Inflammatory macrophage treated with lipopolysaccharide for 1 hour (primary cell): ENCODE data around the gene UNC93A.
"Not testable (repeated sequence)": the region's sequence is repeated elsewhere in the genome, so short reads cannot be mapped to it uniquely, and the experiment has no call there.

ENCODE experiments used
- DNase-seq, 2 donors: peaks; one replicate each; pipeline ENCODE4 v3.0.0-alpha.2; 2020 to 2022

UNC93A gene

DNA sequence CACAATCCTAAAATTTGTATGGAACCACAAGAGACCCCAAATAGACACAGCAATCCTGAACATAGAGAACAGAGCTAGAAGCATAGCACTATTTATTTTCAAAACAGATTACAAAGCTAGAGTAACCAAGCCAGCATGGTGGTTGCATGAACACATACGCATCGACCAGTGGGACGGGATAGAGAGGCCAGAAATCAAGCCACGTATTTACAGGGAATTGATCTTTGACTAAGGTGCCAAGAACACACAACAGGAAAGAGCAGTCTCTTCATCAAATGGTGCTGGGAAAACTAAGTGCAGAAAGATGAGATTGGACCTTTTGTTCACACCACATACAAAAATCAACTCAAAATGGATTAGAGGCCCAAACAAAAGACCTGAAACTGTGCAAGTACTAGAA lies 54.8 kb downstream of the UNC93A start:
- DNase-seq: no peak

DNA sequence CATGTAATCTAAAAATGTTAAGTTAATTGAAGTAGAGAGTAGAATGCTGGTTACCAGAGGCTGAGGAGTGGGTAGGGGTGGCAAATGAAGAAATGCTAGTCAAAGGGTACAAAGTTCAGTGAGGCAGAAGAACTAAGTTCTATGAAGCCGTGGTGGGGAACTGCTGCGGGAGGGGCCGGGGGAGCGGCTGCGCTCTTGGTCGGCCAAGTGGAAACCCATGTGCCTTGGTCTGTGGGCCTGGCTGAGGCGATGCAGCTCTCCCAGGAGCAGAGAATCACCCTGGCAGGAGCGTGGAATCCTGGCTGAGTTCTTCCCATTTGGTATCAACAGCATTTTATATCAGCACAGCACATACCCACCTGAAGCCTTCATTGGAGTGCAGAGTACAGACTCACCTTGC lies 56.1 kb downstream of the UNC93A start:
- DNase-seq: no peak

DNA sequence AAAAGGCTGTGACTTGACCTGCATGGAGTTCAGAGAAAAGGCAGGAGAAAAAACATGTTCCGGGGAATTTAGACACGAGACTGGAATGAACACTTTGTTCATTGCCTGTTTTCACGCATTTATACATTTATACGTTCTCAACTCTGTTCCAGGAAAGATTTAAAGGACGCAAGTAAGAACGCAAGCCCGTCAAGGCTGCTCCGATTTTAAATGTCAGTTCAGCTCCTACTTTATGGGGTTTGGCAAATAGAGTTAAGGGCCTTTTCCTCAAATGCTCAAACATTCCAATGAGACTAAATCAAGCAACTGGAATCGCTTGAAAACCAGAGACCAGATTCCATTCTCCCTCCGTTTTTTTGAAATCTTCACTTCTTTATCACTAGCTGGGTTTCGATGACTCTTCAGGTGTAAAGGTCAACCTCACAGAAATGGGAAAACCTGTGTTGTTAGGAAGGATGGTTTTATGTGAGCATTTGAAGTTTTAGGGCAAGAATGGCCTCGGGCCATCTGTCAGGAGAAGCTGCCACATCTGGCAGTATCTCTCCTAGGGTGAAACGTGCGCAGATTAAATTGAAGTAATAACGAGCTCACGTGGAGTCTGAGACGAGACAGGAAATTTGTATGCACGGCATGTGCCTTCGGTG lies 58.6 kb downstream of the UNC93A start:
- DNase-seq: no peak

DNA sequence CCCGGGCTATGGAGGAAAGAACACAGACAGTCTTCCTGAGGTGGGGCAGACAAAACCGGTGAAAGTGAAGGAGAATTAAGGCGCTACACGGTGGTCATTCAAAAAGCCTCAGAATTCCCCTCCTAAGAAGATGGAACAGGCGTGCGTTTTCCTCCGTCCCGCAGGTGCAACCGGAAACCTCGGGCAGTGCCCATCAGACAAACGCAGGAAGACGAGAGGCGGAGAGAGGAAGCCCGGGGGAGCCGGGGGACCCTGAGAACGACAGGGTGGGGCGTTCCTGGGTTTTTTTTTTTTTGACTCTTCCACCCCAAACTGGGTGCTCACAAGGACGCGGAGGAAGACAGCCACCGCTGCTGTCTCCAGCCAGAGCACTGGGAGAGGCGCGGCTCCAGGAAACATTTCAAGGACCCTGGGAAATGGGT lies 59.2 kb downstream of the UNC93A start:
- DNase-seq: no peak

DNA sequence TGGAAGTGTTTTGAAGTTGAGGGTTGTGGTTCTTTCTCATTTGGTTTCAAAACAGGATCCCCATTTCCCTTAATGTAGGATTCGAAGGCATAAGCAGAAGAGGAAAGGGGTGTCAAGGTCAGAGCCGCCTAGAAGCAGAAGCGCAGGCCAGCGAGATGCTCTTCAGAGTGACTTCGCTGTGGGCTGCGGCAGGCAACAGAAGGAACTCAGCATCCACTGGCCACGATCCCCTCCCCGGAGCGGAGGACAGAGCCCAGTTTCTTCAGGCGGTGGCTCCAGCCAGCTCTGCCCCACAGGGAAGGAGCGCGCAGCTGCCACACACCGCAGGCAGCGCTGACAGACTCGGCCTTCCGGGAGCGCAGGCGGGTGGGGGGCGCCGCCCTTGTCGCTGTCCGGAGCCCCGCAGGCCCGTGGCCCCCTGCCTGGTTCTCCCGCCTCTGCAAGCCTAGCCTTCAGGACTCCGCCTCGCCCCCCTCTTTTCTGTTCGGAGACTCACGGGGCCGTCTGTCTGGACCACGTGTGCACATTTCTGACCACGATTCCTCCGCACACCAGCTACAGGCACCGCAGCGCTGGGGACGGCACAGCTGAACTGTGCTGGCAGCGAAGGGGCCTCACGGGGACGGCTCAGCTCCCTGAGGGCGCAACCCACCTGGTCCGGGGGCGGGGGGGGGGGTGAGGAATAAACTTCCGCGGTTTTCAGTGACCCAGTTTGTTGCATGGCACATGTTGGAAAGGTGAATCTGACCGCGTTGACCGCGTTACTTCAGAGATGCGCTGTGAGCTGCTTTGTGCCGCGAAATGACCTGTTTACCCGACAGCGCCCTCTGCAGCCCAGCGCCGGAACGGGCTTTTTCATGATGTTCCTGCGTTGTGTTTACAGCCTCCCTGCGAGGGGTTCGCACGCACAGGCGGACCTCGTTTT lies 59.9 kb downstream of the UNC93A start:
- DNase-seq: peak in 1 of 2 donors; percentile 51

DNA sequence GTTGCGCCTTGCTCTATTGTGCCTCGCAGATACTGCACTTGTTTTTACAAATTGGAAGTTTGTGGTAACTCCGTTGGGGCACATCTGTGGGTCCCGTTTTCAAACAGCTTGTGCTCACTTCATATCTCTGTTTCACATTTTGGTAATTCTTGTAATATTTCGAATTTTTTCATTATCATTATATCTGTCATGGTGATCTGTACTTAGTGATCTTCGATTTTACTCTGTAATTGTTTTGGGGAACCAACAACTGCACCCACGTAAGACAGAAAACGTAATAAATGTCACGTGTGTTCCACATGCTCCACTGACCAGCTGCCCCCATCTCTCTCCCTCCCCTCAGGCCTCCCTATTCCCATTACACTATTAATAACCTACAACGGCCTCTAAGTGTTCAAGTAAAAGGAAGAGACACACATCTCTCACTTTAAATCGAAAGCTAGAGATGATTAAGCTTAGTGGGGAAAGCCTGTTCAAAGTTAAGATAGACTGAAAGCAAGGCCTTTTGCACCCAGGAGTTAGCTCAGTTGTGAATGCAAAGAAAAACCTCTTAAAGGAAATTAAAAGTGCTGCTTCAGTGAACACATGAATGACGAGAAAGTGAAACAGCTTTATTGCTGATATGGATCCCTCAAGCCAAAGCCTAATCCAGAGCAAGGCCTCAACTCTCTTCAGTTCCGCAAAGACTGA lies 60.7 kb downstream of the UNC93A start:
- no peak for DNase-seq

DNA sequence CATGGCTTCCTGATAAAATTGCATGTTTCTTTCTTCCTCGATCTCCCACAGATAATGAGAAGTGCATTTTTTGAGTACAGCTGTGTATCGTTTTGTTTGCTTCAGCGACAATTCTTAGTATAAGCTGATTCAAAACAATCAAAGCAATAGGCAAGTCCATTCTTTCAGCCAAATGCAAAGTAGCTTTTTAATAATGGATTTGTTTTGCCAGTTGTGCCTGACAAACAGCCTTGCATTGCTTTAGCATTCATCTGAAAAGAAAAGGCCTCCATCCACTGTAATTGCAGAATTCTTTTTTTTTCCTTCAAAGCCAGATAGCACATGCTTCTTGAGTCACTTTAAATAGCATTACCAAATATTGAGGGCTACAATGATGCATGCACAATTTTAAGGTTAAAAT lies 65.8 kb downstream of the UNC93A start:
- DNase-seq: no peak

DNA sequence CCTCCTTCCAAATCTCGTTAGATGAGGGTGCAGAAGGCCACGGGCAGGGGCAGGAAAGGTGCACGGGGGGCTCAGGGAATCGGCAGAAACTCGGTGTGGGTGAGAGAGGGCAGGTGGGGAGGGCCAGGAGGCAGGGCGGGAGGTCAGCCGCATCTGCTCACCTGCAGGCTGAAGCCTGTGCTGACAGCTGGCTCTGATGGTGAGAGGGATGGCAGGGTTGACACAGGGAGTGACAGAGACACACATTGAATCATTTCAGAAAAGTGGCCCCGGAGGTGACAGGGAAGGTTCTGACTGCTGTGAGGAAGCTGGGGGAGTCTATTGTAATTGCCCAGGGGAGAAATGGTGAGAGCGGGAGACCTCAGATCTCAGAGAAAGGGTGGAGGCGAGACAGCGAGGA lies 67.3 kb downstream of the UNC93A start:
- not testable (repeated sequence) for DNase-seq

DNA sequence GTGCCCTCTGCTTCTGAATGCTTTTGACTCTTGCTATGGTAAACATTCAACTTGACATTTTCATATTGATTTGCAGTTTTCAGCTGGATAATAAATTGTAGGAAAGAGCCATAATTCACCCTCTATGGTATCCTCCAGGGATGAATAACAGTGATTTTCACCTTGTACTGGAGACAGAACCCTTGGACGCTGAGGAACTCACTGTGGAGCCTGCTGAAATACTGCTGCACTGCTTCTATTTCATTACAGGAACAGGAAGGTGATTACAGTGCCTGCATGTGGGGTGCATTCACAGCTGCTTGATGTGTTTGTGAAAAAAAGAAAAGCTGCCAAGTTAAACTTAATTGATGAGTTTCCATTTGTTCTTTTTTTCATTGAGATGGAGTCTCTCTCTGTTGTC lies 70.1 kb downstream of the UNC93A start:
- not testable (repeated sequence) for DNase-seq
